ENCODE data around the gene PIP. TPM values are rescaled to one million over a fixed set of nuclear protein-coding genes. Genes with fewer than 3 reads are reported as not detected.
"Not testable (repeated sequence)": the region's sequence is repeated elsewhere in the genome, so short reads cannot be mapped to it uniquely, and the experiment has no call there.

PIP gene, protein sequence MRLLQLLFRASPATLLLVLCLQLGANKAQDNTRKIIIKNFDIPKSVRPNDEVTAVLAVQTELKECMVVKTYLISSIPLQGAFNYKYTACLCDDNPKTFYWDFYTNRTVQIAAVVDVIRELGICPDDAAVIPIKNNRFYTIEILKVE
- total RNA-seq, result not detected

DNA sequence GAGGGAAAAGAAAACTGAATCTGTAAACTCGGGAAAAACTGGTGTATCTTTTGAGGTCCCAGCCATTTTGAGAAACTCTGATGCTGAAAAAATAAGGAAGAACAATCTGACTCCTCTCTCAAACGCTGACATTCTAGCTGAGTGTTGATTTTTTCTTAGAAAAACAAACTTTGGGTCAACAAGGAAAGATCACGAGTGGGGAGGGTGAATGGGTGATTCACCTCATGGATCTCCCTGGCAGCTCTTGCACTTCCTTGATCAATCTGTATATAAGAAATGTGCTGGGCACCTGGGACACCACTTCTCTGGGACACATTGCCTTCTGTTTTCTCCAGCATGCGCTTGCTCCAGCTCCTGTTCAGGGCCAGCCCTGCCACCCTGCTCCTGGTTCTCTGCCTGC is at the start of gene PIP:
Gene PIP (plus strand): TSS at position 297 of the 400 bp plus-strand sequence. CDS start 40 bp downstream, at position 337.
- ChIA-PET CTCF (interaction anchor here (1.0 kb wide), 1 partner anchor 14 kb away, joined by 3 read pairs; no protein-coding TSS in a partner anchor), POLR2A (no interaction called here)
- Mint-ChIP-seq H3K4me3 (no peak within 1 kb of the TSS), H3K9me3 (no peaks in the 10 kb centered on the region), H3K36me3 (ENCODE audit: low read depth) (no peaks in the 10 kb centered on the region), H3K27me3 (peaks cover 28% of the 10 kb centered on the region), H3K4me1 (no peaks in the 10 kb centered on the region), H3K27ac (no peak within 1 kb of the TSS)
- no peak for DNase-seq

DNA sequence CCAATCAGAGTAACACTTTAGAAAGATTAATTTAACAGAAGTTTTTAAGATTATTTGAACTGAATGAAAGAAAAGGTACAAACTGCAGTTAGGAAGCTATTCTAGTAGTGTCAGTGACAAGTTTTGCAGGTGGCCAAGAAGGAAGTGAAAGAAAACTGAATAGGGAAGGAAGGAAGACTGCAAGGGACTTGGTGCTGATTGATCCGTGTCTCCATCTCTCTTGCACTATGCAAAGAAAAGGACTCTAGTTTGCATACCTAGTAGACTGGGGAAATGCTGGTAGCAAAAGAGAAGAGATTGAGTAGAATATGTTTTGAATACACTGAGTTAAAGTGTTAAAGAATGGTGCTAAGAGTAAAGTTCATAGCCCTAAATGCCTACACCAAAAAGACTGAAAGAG is 46.8 kb upstream of the PIP start:
- no peaks in the 10 kb centered on the region for H3K9me3 Mint-ChIP-seq
- CTCF ChIA-PET, result no interaction called here

DNA sequence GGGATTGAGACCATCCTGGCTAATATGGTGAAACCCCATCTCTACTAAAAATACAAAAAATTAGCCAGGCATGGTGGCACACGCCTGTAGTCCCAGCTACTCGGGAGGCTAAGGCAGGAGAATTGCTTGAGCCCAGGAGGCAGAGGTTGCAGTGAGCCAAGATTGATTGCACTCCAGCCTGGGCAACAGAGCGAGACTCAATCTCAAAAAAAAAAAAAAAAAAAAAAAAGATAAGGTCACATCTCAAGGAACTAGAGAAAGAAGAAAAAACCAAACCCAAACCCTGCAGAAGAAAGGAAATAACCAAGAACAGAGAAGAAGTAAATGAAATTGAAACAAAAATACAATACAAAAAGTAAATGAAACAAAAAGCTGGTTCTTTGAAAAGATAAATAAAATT is 46.3 kb upstream of the PIP start:
- H3K4me1 Mint-ChIP-seq; CTCF ChIA-PET; H3K4me3 Mint-ChIP-seq; H3K27ac Mint-ChIP-seq; H3K36me3 Mint-ChIP-seq (ENCODE audit: low read depth); DNase-seq; POLR2A ChIA-PET; H3K9me3 Mint-ChIP-seq: not testable (repeated sequence)
- peaks cover 15% of the 10 kb centered on the region for H3K27me3 Mint-ChIP-seq

More for the DNA sequence above, 46.8 kb upstream of the PIP start:
- Mint-ChIP-seq H3K4me1 (no peaks in the 10 kb centered on the region), H3K4me3 (no peak overlapping the region), H3K27ac (no peak overlapping the region), H3K27me3 (peaks cover 16% of the 10 kb centered on the region), H3K36me3 (ENCODE audit: low read depth) (no peaks in the 10 kb centered on the region)
- POLR2A ChIA-PET, result no interaction called here
- no peak for DNase-seq

DNA sequence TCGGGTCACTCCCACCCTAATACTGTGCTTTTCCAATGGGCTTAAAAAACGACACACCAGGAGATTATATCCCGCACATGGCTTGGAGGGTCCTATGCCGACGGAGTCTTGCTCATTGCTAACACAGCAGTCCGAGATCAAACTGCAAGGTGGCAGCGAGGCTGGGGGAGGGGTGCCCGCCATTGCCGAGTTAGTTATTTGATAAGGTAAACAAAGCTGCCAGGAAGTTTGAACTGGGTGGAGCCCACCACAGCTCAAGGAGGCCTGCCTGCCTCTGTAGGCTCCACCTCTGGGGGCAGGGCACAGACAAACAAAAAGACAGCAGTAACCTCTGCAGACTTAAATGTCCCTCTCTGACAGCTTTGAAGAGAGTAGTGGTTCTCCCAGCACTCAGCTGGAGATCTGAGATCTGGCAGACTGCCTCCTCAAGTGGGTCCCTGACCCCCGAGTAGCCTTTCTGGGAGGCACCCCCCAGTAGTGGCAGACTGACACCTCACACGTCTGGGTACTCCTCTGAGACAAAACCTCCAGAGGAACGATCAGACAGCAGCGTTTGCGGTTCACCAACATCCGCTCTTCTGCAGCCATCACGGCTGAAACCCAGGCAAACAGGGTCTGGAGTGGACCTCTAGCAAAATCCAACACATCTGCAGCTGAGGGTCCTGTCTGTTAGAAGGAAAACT is 43.2 kb upstream of the PIP start:
- H3K27me3 Mint-ChIP-seq; H3K4me3 Mint-ChIP-seq; CTCF ChIA-PET; H3K9me3 Mint-ChIP-seq; POLR2A ChIA-PET; DNase-seq; H3K36me3 Mint-ChIP-seq (ENCODE audit: low read depth); H3K27ac Mint-ChIP-seq; H3K4me1 Mint-ChIP-seq: not testable (repeated sequence)

DNA sequence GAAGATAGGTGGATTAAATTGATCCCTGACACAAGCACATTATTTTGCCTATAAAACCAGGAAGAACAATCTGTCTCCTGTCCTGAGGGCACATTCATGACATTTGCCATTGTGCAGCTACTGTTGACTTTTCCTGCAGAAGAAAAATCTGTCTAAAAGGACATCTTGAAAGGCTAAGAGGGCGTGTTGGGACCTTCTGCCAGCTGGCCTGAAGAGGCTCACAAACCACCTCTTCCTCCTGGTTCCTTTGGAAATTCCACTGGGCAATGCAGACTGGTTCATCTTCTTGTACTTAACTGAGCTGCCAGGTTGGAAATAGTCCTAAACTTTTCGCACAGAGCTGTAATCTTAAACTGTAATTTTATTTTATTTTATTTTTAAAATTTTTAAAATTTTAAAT is 35.7 kb upstream of the PIP start:
- H3K27me3 Mint-ChIP-seq, result no peaks in the 10 kb centered on the region
- H3K9me3 Mint-ChIP-seq, result peaks cover 14% of the 10 kb centered on the region
- H3K4me3 Mint-ChIP-seq, result no peak overlapping the region
- CTCF ChIA-PET, result no interaction called here
- POLR2A ChIA-PET, result no interaction called here
- H3K4me1 Mint-ChIP-seq, result no peaks in the 10 kb centered on the region
- H3K27ac Mint-ChIP-seq, result no peak overlapping the region
- no peaks in the 10 kb centered on the region for H3K36me3 Mint-ChIP-seq (ENCODE audit: low read depth)
- DNase-seq, result no peak

DNA sequence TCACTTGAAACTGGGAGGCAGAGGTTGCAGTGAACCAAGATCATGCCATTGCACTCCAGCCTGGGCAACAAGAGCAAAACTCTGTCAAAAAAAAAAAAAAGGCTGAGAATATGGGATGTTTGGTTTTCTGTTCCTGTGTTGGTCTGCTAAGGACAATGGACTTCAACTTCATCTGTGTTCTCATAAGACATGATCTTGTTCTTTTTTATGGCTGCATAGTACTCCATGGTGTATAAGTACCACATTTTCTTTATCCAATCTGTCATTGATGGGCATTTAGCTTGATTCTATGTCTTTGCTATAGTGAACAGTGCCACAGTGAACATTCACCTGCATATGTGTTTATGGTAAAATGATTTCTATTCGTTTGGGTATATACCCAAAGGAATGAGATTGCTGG is 32.3 kb upstream of the PIP start:
- POLR2A ChIA-PET; H3K27me3 Mint-ChIP-seq; H3K4me3 Mint-ChIP-seq; H3K36me3 Mint-ChIP-seq (ENCODE audit: low read depth); H3K27ac Mint-ChIP-seq; DNase-seq; CTCF ChIA-PET; H3K4me1 Mint-ChIP-seq: not testable (repeated sequence)
- peaks cover 14% of the 10 kb centered on the region for H3K9me3 Mint-ChIP-seq

DNA sequence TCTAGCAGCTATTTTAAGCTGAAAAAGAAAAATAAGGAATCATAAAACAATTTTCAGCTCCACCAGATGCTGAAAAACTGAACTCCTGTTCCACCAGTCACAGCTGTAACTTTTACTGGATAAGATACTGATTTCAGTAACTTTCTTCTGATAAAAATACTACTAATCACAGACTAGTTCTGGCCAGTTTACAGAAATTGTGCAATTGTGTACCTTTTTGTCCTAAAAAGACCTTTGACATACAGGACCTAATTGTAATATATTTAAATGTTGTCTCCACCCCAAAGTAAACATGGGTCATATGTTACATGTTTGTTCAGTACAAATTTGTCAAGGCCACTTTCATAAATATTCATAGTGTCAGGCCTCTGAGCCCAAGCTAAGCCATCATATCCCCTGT is 27.1 kb upstream of the PIP start:
- Mint-ChIP-seq H3K36me3 (ENCODE audit: low read depth) (no peaks in the 10 kb centered on the region), H3K9me3 (peaks cover 7% of the 10 kb centered on the region)
- CTCF ChIA-PET, result no interaction called here

DNA sequence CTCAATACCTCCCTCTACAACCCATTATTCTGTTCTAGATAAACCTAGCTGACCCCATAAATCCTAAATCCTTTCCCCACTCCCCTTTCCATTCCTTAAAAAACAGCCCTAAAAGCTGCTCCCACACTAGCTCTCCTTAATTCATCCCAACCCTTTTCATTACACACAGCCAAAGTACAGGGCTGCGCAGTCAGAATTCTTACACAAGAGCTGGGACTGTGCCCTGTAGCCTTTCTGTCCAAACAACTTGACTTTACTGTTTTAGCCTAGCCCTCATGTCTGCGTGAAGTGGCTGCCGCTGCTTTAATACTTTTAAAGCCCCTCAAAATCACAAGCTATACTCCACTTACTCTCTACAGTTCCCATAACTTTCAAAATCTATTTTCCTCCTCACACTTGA is 23.9 kb upstream of the PIP start:
- H3K4me3 Mint-ChIP-seq, POLR2A ChIA-PET: not testable (repeated sequence)

More for the DNA sequence above, 27.1 kb upstream of the PIP start:
- no peak overlapping the region for H3K27ac Mint-ChIP-seq
- POLR2A ChIA-PET, result no interaction called here
- no peak overlapping the region for H3K4me3 Mint-ChIP-seq
- no peaks in the 10 kb centered on the region for H3K27me3 Mint-ChIP-seq
- no peaks in the 10 kb centered on the region for H3K4me1 Mint-ChIP-seq
- DNase-seq, result no peak

DNA sequence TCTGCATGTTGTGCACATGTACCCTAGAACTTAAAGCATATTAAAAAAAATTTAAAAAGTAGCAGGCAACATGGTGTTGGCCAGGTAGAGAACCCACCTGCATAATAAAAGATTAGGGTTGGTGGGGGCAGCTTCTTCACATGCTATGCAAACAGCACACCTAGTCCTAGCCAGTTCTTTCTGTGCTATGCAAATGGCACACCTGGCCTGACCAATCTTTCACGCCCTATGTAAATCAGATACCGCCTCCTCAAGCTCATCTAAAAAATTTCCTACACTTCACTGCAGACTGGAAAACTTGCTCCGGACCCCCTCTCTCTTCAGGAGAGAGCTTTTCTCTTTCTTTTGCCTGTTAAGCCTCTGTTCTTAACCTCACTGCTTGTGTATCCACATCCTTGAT is 14.5 kb upstream of the PIP start:
- Mint-ChIP-seq H3K9me3 (peaks cover 8% of the 10 kb centered on the region), H3K4me3 (no peak overlapping the region), H3K36me3 (ENCODE audit: low read depth) (no peaks in the 10 kb centered on the region), H3K27me3 (no peaks in the 10 kb centered on the region), H3K27ac (no peak overlapping the region), H3K4me1 (no peaks in the 10 kb centered on the region)
- ChIA-PET POLR2A (no interaction called here), CTCF (no interaction called here)
- no peak for DNase-seq

More for the DNA sequence above, 23.9 kb upstream of the PIP start:
- H3K27ac Mint-ChIP-seq; H3K9me3 Mint-ChIP-seq; H3K4me1 Mint-ChIP-seq; H3K27me3 Mint-ChIP-seq; H3K36me3 Mint-ChIP-seq (ENCODE audit: low read depth); DNase-seq; CTCF ChIA-PET: not testable (repeated sequence)

DNA sequence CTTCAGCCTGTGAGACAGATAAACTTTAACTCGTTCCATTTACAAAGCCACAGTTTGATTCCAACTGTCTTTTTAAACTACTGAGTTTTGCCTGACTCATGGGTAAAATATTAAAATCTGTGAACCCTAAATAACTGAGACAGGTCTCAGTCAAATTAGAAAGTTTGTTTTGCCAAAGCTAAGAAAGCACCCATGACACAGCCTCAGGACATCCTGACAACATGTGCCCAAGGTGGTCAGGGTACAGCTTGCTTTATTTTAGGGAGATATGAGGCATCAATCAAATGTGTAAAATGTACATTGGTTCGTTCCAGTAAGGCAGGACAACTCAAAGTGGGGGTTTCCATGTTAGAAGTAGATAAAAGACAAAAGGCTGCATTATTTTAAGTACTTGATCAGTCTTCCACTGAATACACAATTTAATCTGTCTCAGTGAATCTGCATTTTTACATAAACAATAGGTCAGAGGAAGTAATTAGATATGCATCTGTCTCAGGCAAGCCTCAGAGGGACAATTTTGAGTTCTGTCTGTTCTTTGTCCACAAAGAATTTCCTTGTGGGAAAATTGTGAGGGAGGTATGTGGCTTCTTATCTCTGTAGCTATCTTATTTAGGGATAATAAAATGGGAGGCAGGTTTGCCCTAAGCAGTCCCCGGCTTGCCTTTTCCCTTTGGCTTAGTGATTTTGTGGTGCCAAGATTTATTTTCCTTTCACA is 11.0 kb upstream of the PIP start:
- H3K9me3 Mint-ChIP-seq, result peaks cover 8% of the 10 kb centered on the region
- ChIA-PET POLR2A (no interaction called here), CTCF (interaction anchor here (1.3 kb wide), 1 partner anchor 94 kb away, joined by 3 read pairs; no protein-coding TSS in a partner anchor)
- DNase-seq, result no peak
- no peak overlapping the region for H3K27ac Mint-ChIP-seq
- peaks cover 2% of the 10 kb centered on the region for H3K27me3 Mint-ChIP-seq
- H3K4me3 Mint-ChIP-seq, result no peak overlapping the region
- no peaks in the 10 kb centered on the region for H3K36me3 Mint-ChIP-seq (ENCODE audit: low read depth)
- H3K4me1 Mint-ChIP-seq, result no peaks in the 10 kb centered on the region

DNA sequence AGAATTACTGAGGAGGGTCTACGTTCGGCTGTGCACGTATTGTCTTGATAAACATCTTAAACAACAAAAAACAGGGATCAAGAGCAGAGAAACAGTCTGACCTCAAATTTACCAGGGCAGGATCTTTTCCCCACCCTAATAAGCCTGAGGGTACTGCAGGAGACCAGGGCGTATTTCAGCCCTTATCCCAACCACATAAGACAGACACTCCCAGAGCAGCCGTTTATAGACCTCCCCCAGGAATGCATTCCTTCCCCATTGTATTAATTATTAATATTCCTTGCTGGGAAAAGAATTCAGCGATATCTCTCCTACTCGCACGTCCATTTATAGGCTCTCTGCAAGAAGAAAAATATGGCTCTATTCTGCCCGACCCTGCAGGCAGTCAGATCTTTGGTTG is 8.6 kb upstream of the PIP start:
- H3K4me1 Mint-ChIP-seq; H3K9me3 Mint-ChIP-seq; H3K36me3 Mint-ChIP-seq (ENCODE audit: low read depth); H3K27ac Mint-ChIP-seq; POLR2A ChIA-PET; DNase-seq; H3K4me3 Mint-ChIP-seq: not testable (repeated sequence)
- H3K27me3 Mint-ChIP-seq, result peaks cover 15% of the 10 kb centered on the region
- CTCF ChIA-PET, result interaction anchor here (0.6 kb wide), 1 partner anchor 186 kb away, joined by 3 read pairs; no protein-coding TSS in a partner anchor

DNA sequence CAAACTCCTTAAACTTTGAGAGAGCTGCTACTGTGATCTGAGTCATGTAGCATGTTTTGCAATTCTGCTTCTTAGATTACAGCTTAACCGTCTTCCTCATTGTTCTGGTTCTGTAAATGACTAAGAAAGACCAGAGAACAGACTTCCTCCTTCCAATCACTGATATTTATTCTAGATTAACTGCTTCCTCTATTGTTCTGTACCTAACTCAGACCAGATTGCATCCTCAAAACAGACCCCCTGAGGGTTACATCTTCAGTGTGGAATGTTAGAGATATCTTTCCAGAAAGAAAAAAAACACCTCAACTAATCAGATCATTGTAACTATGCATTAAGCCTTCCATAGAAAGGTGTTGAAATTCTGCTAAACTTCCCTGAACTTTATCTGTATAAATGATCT is 5.7 kb upstream of the PIP start:
- CTCF ChIA-PET, result no interaction called here
- POLR2A ChIA-PET, result no interaction called here
- DNase-seq, result no peak
- no peak overlapping the region for H3K27ac Mint-ChIP-seq
- peaks cover 20% of the 10 kb centered on the region for H3K27me3 Mint-ChIP-seq
- no peak overlapping the region for H3K4me3 Mint-ChIP-seq
- peaks cover 8% of the 10 kb centered on the region for H3K9me3 Mint-ChIP-seq
- H3K4me1 Mint-ChIP-seq, result no peaks in the 10 kb centered on the region
- H3K36me3 Mint-ChIP-seq (ENCODE audit: low read depth), result no peaks in the 10 kb centered on the region

DNA sequence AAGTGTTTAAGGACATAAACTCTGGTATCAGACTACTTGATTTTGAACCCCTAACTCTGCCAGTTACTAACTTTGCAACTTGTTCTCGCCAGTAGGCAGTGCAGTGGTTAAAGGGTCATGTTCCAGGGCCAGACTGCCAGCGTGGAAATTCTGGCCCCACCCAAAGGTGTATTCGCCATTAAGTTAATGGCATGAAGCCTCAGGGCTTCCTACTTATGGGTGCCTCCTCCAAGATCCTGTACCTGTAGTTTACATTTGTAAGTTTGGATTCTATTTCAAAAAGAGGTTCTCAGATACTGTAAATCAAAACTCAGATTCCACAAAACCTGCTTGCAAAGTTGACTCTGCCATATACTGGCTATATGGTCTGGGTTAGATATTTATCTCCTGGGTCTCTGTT is 2.8 kb upstream of the PIP start:
- Mint-ChIP-seq H3K4me1 (no peaks in the 10 kb centered on the region), H3K4me3 (no peak overlapping the region), H3K27ac (no peak overlapping the region), H3K9me3 (peaks cover 5% of the 10 kb centered on the region), H3K27me3 (peaks cover 29% of the 10 kb centered on the region), H3K36me3 (ENCODE audit: low read depth) (no peaks in the 10 kb centered on the region)
- POLR2A ChIA-PET, result no interaction called here
- no peak for DNase-seq
- CTCF ChIA-PET, result no interaction called here

DNA sequence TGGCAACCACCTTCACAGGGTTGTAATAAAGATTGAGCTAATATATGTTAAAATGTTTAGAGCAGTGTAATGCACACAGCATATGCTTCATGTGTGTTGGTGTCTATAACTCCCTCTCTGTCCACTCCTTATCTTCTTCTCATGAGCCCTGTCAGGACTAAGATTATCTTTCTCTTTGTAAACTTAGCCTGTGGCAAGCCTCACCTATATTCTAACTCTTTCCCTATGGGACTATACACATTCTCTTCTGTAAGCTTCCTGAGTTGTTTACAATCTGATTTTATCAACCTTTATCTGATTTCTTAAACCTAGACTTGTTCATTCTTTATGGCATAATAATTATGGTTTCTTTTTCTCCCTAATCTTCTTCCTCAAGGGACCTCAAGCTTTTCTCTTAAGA is 2.4 kb upstream of the PIP start:
- ChIA-PET POLR2A (no interaction called here), CTCF (no interaction called here)
- Mint-ChIP-seq H3K27ac (no peak overlapping the region), H3K27me3 (peaks cover 29% of the 10 kb centered on the region), H3K4me1 (no peaks in the 10 kb centered on the region), H3K4me3 (no peak overlapping the region), H3K36me3 (ENCODE audit: low read depth) (no peaks in the 10 kb centered on the region), H3K9me3 (peaks cover 3% of the 10 kb centered on the region)
- DNase-seq, result no peak

Data from activated CD4-positive, alpha-beta T cell treated with anti-CD3 and anti-CD28 coated beads, Interleukin-2, amount 10 ng/mL, durations not matched to agents 7 days and 5 days (primary cell).